ENCODE results near the gene MAP2K1.

DNA sequence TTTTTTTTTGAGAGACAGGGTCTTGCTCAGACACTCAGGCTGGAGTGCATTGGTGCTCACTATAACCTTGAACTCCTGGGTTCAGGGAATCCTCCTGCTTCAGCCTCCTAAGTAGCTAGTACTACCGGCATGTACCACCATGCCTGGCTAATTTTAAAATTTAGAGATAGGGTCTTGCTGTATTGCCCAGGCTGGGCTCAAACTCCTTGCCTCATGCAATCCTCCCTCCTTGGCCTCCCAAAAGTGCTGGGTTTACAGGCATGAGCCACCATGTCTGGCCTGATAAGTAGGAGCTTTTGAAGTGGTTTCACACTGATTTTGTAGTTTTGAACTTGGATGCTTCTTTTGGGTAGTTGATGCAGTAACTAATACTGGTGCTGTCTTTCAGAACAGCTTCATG, 7.8 kb downstream of the MAP2K1 start:
- TF ChIP-seq GATA2 (IDR thresholded peaks at IDR 0.05; ENCODE audit: low read depth, low read length) (no peak), GATA3 (IDR thresholded peaks at IDR 0.05; ENCODE audit: low read depth, low read length) (no peak)
